ENCODE measurements around the gene TMEM11. TPM values are rescaled to one million over a fixed set of nuclear protein-coding genes. Genes with fewer than 3 reads are reported as not detected.

Gene TMEM11
- total RNA-seq, 1 experiment from 2014 or later: 47.6 TPM

DNA sequence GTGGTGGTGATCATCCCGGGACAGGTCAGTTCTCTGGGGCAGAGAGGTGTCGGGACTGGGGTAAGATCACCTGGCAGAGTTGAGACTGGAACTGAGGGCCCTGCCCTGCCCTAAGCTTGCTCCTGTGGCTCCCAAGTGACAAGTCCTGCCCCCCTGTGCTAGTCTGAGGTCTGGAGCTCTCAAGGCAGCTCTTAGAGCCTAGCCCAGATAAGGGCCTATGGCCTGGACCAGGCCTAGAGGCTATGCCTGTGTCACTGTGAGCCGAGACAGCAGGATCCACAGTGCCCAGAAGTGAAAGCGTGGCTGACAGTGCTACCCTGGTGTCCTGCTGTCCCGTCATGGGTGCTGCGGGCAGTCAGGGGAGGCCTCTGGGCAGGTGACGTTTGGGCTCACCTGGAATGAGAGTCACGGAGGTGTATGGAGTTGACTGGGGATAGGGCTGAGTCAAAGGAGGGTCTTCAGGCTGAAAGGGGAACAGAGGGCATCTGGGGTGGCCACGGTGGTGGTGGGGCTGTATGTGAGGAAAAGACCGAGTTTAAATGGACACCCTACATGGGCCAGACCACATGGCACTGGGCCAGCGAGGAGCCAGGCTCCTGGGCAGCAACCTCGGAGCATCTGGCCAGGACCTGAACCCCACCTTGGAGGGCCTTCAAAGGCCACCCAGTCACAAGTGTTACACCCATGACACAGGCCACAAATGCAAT, 33.7 kb upstream of the TMEM11 start:
- no peak for DNase-seq (ENCODE audit: low spot score)
- H3K9me3 ChIP-seq (ENCODE audit: low read depth, low read length, poor library complexity, severe bottlenecking): no peaks in the 10 kb centered on the region
- intact Hi-C loops (cut with micrococcal nuclease; ENCODE audit: unreplicated experiment): no loop called here
- no TSS peak for BruUV-seq (replicated peaks)
- ChIA-PET CTCF (no interaction called here), POLR2A (ENCODE audit: low non-redundant PET) (no interaction called here)
- H3K27ac ChIP-seq (ENCODE audit: low read depth, low read length, poor library complexity, severe bottlenecking): no peak overlapping the region
- H3K4me3 ChIP-seq (ENCODE audit: low read depth, low read length, poor library complexity, severe bottlenecking): no peak overlapping the region
- no peaks in the 10 kb centered on the region for H3K4me1 ChIP-seq (ENCODE audit: insufficient read depth, low read length, poor library complexity, severe bottlenecking)
- TF ChIP-seq, protein P1, sequence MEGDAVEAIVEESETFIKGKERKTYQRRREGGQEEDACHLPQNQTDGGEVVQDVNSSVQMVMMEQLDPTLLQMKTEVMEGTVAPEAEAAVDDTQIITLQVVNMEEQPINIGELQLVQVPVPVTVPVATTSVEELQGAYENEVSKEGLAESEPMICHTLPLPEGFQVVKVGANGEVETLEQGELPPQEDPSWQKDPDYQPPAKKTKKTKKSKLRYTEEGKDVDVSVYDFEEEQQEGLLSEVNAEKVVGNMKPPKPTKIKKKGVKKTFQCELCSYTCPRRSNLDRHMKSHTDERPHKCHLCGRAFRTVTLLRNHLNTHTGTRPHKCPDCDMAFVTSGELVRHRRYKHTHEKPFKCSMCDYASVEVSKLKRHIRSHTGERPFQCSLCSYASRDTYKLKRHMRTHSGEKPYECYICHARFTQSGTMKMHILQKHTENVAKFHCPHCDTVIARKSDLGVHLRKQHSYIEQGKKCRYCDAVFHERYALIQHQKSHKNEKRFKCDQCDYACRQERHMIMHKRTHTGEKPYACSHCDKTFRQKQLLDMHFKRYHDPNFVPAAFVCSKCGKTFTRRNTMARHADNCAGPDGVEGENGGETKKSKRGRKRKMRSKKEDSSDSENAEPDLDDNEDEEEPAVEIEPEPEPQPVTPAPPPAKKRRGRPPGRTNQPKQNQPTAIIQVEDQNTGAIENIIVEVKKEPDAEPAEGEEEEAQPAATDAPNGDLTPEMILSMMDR (conservative IDR thresholded peaks at IDR 0.05; ENCODE audit: low read depth, low read length): no peak
- TF ChIP-seq EZH2 (IDR thresholded peaks at IDR 0.05; ENCODE audit: borderline replicate concordance, low read depth, low read length, poor library complexity, severe bottlenecking): no peak
- no peaks in the 10 kb centered on the region for H3K36me3 ChIP-seq (ENCODE audit: insufficient read depth, low read length, poor library complexity, severe bottlenecking)
- H3K27me3 ChIP-seq (replicated peaks; ENCODE audit: insufficient read depth, low read depth, low read length, poor library complexity): no peaks in the 10 kb centered on the region

DNA sequence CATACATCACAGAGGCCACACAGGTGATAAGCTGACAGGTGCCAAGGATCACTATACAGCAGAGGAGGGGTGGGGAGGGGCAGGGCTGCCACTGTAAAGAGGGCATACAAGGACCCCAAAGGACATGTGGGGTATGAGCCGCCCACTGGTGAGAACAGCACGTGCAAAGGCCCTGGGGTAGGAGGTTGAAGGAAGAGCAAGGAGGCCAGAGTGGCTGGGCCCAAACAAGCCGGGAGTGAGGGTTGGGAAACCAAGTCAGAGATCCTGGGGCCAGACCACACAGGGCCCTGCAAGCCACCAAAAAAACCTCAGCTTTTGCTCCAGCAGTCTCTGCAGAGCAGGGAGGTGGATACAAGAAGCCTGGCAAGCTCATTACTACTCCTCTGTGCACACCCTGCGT, 32.7 kb upstream of the TMEM11 start:
- ChIA-PET POLR2A (ENCODE audit: low non-redundant PET) (no interaction called here), CTCF (no interaction called here)
- Histone ChIP-seq H3K9me3 (ENCODE audit: low read depth, low read length, poor library complexity, severe bottlenecking) (no peaks in the 10 kb centered on the region), H3K4me3 (ENCODE audit: low read depth, low read length, poor library complexity, severe bottlenecking) (no peak overlapping the region), H3K27me3 (replicated peaks; ENCODE audit: insufficient read depth, low read depth, low read length, poor library complexity) (no peaks in the 10 kb centered on the region), H3K36me3 (ENCODE audit: insufficient read depth, low read length, poor library complexity, severe bottlenecking) (no peaks in the 10 kb centered on the region), H3K27ac (ENCODE audit: low read depth, low read length, poor library complexity, severe bottlenecking) (no peak overlapping the region), H3K4me1 (ENCODE audit: insufficient read depth, low read length, poor library complexity, severe bottlenecking) (no peaks in the 10 kb centered on the region)
- DNase-seq (ENCODE audit: low spot score): no peak
- TF ChIP-seq, protein P1 (conservative IDR thresholded peaks at IDR 0.05; ENCODE audit: low read depth, low read length): no peak
- no peak for TF ChIP-seq EZH2 (IDR thresholded peaks at IDR 0.05; ENCODE audit: borderline replicate concordance, low read depth, low read length, poor library complexity, severe bottlenecking)
- no TSS peak for BruUV-seq (replicated peaks)
- intact Hi-C loops (cut with micrococcal nuclease; ENCODE audit: unreplicated experiment): no loop called here

DNA sequence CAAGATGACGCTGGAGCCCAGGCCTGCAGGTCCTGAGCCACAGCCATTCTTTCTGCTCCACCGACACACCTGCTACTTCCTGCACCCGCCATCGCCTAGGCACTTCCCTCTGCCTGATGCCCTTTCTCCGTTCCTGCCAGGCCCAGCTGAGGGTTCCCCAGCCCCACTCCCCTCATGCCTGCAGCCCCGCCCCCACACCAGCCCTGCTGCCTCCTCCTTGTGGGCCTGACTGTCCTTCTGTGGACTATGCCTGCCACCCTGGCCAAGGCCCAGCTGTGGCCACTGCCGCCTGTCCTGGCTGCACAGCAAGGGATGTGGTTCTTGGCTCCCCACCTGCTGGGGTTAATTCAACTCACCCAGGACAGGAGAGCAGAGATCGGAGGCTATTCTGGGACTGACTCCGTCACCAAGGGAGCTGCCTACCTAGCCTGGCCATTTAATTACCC, 31.7 kb upstream of the TMEM11 start:
- Histone ChIP-seq H3K4me3 (ENCODE audit: low read depth, low read length, poor library complexity, severe bottlenecking) (no peak overlapping the region), H3K36me3 (ENCODE audit: insufficient read depth, low read length, poor library complexity, severe bottlenecking) (no peaks in the 10 kb centered on the region), H3K9me3 (ENCODE audit: low read depth, low read length, poor library complexity, severe bottlenecking) (no peaks in the 10 kb centered on the region), H3K27ac (ENCODE audit: low read depth, low read length, poor library complexity, severe bottlenecking) (no peak overlapping the region), H3K27me3 (replicated peaks; ENCODE audit: insufficient read depth, low read depth, low read length, poor library complexity) (no peaks in the 10 kb centered on the region), H3K4me1 (ENCODE audit: insufficient read depth, low read length, poor library complexity, severe bottlenecking) (no peaks in the 10 kb centered on the region)
- ChIA-PET CTCF (no interaction called here), POLR2A (ENCODE audit: low non-redundant PET) (no interaction called here)
- TF ChIP-seq, protein P1 (conservative IDR thresholded peaks at IDR 0.05; ENCODE audit: low read depth, low read length): no peak
- TF ChIP-seq EZH2 (IDR thresholded peaks at IDR 0.05; ENCODE audit: borderline replicate concordance, low read depth, low read length, poor library complexity, severe bottlenecking): no peak
- intact Hi-C loops (cut with micrococcal nuclease; ENCODE audit: unreplicated experiment): no loop called here
- DNase-seq (ENCODE audit: low spot score): no peak
- no TSS peak for BruUV-seq (replicated peaks)
